Adrenal gland (tissue), 5 donors: ENCODE results near the gene FAM124B.

Experiments used
- CTCF ChIP-seq, 6 experiments: fragments of 450-650 bp in 4 of 6; fragments of 200-600 bp in 2 of 6; sonication (generic) in 1 of 6; IDR thresholded peaks; 1 replicate in 5 of 6; 2 replicates in 1 of 6; pipeline versions ENCODE4 v1.5.1 to v1.8.0; 2016 to 2021; ENCODE audit warnings: antibody characterized with exemption in 6 of 6, mild to moderate bottlenecking in 2 of 6, moderate library complexity in 1 of 6
- POLR2A ChIP-seq, 2 donors: fragments of 450-650 bp; IDR thresholded peaks; one replicate each; pipeline ENCODE4 v1.6.1; 2017; ENCODE audit warnings: antibody characterized with exemption in 2 of 2, mild to moderate bottlenecking in 2 of 2, moderate library complexity in 1 of 2
- donor health status: DM: no; HTN: no; CAD: no.

GRCh38 chr2:224369028-224369632 lies 32.8 kb downstream of the FAM124B start:
- peak; percentile 29 to 74 (median 53) for TF ChIP-seq CTCF (IDR thresholded peaks at IDR 0.05)
- no peak for TF ChIP-seq POLR2A (IDR thresholded peaks at IDR 0.05)
